GM12878 (cell line): ENCODE results near the gene MAPKAP1.

Experiments
- CTCF ChIP-seq, 3 experiments: IDR thresholded peaks in 2 of 3; conservative IDR thresholded peaks in 1 of 3; 2 replicates each; pipeline ENCODE4 v1.5.1; 2011; ENCODE audit warnings: low read depth in 3 of 3, low read length in 3 of 3, mild to moderate bottlenecking in 3 of 3, control low read depth in 2 of 3, moderate library complexity in 2 of 3, inconsistent platforms in 1 of 3, mixed read lengths in 1 of 3; ENCODE audit not compliant: control insufficient read depth in 2 of 3, insufficient read depth in 1 of 3; ENCODE audit errors: extremely low read depth in 1 of 3
- EP300 ChIP-seq, 2 experiments: fragments of 150-350 bp in 1 of 2; IDR thresholded peaks; 2 replicates each; pipeline ENCODE4 v1.6.1; 2011 to 2012; ENCODE audit warnings: low read depth in 2 of 2, low read length in 2 of 2, borderline replicate concordance in 1 of 2, improper control_type of control experiment in 1 of 2, inconsistent platforms in 1 of 2; ENCODE audit not compliant: control insufficient read depth in 1 of 2
- FOXK2 ChIP-seq: fragments of 450-650 bp; IDR thresholded peaks from 2 replicates; pipeline ENCODE4 v1.6.1; 2017; ENCODE audit warnings: mild to moderate bottlenecking, moderate library complexity
- IKZF2 ChIP-seq, 2 experiments: fragments of 450-650 bp; IDR thresholded peaks; 2 replicates each; pipeline ENCODE4 v1.6.1; 2017; ENCODE audit warnings: mild to moderate bottlenecking in 2 of 2, moderate library complexity in 2 of 2
- SREBF2 ChIP-seq: IDR thresholded peaks from 2 replicates; pipeline ENCODE4 v1.6.1; 2012; ENCODE audit warnings: mild to moderate bottlenecking, low read length
- TAF1 ChIP-seq: IDR thresholded peaks from 2 replicates; pipeline ENCODE4 v1.6.1; 2011; ENCODE audit warnings: mild to moderate bottlenecking, low read depth, low read length, borderline replicate concordance

- no peak for TF ChIP-seq IKZF2 (IDR thresholded peaks at IDR 0.05)
- no peak for TF ChIP-seq EP300 (IDR thresholded peaks at IDR 0.05; ENCODE audit: borderline replicate concordance in 1 of 2, control insufficient read depth in 1 of 2, low read depth in 2 of 2, low read length in 2 of 2)
- TF ChIP-seq FOXK2 = no peak
- TF ChIP-seq CTCF (IDR thresholded peaks at IDR 0.05 in 2 of 3, conservative IDR thresholded peaks at IDR 0.05 in 1 of 3; ENCODE audit: control insufficient read depth in 2 of 3, extremely low read depth in 1 of 3, insufficient read depth in 1 of 3, low read depth in 3 of 3, low read length in 3 of 3) = no peak
- no peak for TF ChIP-seq TAF1
- no peak for TF ChIP-seq SREBF2
These were observed 47.1 kb upstream of the MAPKAP1 start for GRCh38 chr9:125754096-125754495.
